Uterus (tissue), 2 donors: ENCODE results near the gene NLK.

Experiments
- POLR2A ChIP-seq, 2 donors: fragments of 450-650 bp; IDR thresholded peaks; one replicate each; pipeline ENCODE4 v1.6.1; 2016; ENCODE audit warnings: antibody characterized with exemption in 2 of 2, mild to moderate bottlenecking in 1 of 2, moderate library complexity in 1 of 2
- TF ChIP-seq, protein P1 (sequence below), 4 experiments: fragments of 200-600 bp in 2 of 4; fragments of 450-650 bp in 2 of 4; sonication (generic) in 2 of 4; IDR thresholded peaks; one replicate each; pipeline ENCODE4 v1.5.1; 2016 to 2019; ENCODE audit warnings: antibody characterized with exemption in 4 of 4, mild to moderate bottlenecking in 2 of 4, moderate library complexity in 1 of 4

DNA sequence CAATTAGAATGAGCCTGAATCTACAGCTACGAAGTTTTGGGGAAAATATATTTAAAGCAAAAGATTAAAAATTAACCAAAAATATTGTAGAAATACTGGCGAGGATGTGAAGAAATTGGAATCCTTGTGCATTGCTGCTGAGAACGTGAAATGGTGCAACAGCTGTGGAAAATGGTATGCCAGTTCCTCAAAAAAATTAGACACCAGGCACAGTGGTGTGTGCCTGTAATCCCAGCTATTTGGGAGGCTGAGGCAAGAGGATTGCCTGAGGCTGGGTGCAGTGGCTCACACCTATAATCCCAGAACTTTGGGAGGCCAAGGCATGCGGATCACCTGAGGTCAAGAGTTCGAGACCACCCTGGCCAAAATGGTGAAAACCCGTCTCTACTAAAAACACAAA, 156.6 kb downstream of the NLK start:
- no peak for TF ChIP-seq POLR2A (IDR thresholded peaks at IDR 0.05)
- TF ChIP-seq, protein P1, sequence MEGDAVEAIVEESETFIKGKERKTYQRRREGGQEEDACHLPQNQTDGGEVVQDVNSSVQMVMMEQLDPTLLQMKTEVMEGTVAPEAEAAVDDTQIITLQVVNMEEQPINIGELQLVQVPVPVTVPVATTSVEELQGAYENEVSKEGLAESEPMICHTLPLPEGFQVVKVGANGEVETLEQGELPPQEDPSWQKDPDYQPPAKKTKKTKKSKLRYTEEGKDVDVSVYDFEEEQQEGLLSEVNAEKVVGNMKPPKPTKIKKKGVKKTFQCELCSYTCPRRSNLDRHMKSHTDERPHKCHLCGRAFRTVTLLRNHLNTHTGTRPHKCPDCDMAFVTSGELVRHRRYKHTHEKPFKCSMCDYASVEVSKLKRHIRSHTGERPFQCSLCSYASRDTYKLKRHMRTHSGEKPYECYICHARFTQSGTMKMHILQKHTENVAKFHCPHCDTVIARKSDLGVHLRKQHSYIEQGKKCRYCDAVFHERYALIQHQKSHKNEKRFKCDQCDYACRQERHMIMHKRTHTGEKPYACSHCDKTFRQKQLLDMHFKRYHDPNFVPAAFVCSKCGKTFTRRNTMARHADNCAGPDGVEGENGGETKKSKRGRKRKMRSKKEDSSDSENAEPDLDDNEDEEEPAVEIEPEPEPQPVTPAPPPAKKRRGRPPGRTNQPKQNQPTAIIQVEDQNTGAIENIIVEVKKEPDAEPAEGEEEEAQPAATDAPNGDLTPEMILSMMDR (IDR thresholded peaks at IDR 0.05): no peak
